ENCODE data around the gene PSTPIP1.

PSTPIP1 gene

DNA sequence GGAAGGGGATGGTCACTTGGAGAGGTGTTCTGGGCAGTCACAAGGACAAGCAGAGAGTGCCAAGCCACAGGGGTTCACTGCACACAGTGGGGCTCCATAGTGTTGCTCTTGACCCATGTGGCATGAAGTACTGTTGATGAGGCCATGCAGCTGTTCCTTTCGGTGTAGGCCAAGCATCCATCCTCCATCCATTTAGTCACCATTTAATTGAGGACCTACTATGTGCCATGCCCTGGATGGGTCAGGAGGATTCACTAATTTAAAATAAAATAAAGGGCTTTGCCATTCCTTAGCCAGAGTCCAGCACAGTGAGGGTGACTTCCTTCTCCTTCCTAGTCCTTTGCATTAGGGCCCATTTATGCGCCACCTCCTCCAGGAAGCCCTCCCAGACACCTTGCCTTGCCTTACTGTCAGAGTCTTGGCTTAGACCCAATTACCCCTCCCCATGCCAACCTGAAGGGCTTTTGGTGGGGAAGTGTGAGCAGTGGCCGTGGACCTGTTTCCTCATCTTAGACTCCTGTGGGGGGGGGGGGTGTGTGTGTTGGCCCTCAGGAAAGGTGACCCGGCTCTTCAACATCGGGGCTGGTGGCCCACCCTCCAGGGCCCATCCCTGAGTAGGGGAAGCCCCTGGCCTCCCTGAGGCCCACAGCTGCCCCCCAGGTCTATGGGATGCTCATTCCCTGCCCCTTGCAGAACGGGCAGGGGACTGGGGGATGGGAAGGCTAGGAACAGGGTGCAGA lies 25.6 kb downstream of the PSTPIP1 start:
- no peak for DNase-seq

DNA sequence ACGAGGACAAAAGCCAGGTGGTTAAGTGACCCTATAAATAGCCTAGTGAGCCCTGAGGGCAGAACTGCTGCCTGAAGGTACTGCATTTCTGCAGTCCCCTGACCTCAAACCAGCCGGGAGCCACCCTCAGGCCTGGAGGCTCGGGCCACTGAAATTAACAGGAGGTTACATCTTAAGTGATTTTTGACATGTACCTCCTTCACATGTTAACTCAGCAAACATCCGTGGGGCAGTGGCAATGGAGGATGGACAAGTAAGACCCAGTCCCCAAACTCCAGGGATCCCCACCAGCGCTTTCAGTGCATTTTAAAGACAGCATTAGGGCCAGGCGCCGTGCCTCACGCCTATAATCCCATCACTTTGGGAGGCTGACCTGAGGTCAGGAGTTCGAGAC lies 26.2 kb downstream of the PSTPIP1 start:
- DNase-seq: no peak

DNA sequence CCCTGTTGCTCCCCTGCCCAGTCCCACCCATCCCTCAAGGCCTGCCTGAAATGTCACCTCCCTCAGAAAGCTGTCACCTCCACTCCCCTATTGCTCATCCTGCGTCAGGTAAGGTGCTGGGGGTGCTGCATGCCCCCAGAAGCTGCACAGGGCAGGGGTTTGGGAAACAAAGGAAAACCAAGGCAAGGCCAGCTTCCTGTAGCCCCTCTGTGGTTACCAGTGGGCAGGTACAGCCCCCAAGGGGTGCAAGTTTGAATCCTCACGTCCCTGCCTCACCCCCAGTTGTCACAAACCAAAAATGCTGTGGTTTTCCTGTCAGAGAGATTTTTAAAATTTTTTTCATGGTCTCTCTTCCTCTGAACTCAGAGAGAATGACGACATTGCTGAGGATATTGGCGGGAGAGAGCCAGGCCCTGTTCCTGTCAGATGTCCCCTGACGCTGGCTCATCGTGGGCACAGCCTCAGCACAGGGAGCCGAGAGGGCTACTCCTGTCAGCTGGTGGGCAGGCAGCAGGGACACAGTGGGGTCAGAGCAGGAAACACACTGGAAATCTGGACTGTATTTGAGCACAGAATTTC lies 27.0 kb downstream of the PSTPIP1 start:
- no peak for DNase-seq

DNA sequence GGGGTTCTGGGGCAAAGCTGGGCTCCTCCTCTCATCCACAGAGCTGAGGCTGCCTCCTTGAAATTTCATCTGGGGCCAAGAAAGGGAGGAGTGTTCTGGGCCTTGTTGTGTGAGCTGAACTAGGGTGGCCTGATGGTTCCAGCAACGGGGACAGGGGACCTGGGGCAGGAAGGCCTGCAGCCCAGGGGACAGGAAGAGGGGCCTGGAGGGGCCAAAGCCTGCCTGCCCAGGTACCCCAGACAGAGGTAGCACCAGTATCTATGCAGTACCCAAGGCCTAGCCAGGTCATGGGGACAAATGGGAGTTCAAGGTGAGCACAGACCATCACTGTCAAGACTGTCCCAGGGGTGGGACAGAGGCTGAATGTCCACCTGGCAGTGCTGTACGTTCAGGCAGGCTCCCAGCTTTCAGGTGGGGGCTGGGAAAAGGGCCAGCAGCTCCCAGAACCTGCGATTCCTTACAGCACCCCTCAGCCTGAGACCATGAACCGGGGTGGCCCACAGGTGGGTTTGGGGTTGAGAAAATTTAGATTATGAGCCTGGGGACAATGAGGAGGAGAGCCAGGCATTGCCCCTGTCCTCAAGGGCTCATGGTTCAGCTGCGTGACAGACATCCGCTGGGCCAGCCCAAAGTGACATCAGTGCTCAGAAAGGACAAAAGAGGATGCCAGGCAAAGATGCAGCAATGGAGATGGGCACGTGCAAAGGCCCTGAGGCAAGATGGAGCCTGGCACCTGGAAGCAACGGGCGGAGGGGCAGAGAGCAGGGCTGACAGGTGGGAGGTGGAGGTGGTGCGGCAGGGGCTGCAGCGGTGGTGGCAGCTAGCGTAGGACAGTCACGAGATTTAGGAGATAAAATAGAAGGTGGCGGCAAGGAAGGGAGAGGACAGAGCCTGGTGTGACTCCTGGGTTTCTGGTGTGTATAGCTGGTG lies 28.0 kb downstream of the PSTPIP1 start:
- no peak for DNase-seq

DNA sequence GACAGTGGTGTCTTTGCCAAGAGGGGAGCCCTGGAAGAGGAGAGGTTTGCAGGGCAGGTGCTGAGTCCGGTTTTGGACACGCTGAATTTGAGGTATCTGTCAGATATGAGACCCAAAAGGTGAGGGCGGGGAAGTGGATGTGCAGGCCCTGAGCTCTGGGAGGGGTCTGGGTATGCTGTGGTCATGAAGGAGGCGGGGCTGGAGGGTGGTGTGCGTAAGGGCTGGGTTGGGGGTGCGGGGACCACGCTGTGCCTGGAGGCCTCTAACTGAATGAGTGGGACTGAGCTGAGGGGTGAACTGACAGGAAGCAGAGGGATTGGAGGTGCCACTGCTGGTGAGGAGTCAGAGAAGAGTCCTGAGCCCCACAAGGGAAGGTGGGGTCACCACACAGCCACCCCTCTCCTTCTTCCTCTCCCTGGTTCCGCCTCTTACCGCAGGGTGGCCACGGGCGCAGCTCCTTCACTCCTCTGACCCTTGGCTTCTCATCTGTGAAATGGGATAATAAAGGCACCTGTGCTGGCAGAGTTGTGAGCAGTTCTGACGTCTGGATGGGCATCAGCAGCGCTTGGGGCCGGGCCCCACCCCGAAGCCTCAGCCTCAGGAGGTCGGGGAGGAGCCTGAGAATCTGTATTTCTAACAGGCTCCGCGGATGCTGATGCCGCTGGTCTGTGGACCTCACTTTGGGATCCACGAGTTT lies 28.8 kb downstream of the PSTPIP1 start:
- no peak for DNase-seq

DNA sequence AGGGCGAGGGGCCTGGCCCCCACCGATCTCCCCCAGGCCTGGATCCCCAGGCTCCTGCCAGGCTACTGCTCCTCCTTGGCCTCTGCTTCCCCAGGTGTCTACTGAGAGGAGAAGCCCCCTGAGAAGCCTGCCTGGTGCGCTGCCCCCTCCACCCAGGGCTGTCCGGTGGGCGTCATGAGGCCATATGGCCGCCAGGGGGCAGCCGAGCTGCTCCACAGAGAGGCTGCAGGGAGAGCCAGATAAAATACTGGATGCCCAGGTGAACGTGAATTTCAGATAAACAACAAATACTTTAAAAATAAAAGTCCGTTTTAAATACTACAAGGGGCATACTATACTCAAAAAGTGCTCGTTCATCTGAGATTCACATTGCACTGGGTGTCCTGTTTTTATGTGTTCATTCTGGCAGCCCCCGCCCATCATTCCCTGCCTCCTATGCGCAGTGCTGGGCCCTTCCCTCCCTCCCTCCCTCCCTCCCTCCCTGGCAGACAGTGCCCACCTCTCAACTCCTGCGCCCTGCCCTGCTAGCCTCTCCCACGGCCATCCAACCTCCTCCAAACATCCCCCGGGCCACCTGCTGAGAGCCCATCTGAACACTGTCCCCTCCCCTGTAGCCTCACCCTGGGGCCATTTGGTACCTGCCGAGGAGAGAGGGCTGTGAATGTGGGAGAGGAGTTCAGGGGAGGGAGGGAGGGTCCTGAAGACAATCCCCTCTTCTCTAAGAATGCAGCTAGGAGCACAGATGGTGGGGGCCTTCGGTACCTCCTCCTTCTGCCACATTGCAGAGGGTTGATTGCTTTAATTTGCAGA lies 29.6 kb downstream of the PSTPIP1 start:
- DNase-seq: peak; percentile 35

DNA sequence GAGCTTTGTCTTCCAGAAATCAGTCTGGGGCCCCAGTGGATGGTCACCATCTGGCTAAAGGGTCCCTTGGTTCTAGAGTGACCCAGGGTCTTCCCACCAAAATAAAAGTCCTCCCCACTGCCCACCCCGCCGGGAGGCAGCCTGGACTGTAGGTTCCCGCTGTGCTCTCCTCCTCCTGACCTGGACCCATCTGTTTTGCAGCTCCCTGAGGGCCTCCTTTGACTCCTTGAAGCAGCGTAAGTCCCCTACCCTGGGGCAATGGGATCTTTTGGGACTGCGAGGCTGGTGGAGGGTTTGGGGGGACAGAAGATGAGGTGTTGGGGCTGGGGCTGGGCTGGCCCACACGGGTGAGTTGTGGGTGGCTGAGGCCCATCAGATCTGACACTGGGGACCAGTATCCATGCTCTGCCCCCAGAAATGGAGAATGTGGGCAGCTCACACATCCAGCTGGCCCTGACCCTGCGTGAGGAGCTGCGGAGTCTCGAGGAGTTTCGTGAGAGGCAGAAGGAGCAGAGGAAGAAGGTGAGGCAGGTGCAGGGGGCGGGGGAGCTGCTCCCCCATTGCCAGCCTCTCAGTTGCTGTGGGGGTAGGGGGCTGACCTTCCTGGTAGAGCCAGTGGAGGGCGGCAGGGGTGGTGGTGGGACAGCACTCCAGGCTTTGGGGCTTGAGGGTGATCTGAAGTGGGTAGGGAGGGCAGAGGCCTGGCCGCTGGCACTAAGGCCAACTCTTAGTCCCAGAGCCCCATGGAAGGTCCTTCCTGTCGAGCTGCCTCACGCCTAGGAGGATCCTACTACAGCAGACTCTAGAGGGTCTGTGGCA lies 30.4 kb downstream of the PSTPIP1 start:
- no peak for DNase-seq

DNA sequence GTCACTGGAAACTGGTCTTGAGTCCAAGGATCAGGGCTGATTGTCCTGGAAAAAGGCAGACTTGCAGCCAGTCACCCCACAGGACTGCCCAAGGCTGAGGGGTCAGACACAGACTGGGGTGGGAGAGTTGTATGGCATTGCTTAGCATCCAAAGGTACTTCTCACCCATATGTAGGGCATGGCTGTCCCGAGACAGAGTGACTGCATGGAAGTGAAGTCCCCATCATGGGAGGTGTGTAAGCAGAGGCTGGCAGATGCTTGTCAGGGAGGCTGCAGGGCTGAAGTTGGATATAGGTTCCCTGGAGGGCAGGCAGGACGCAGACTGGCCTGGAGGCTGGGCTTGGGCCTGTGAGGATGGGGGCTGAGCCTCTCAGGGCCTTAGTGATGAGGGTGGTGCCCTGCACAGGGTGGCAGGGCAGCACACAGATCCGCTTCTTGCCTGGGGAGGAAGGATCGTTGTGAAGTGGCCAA lies 31.1 kb downstream of the PSTPIP1 start:
- no peak for DNase-seq

DNA sequence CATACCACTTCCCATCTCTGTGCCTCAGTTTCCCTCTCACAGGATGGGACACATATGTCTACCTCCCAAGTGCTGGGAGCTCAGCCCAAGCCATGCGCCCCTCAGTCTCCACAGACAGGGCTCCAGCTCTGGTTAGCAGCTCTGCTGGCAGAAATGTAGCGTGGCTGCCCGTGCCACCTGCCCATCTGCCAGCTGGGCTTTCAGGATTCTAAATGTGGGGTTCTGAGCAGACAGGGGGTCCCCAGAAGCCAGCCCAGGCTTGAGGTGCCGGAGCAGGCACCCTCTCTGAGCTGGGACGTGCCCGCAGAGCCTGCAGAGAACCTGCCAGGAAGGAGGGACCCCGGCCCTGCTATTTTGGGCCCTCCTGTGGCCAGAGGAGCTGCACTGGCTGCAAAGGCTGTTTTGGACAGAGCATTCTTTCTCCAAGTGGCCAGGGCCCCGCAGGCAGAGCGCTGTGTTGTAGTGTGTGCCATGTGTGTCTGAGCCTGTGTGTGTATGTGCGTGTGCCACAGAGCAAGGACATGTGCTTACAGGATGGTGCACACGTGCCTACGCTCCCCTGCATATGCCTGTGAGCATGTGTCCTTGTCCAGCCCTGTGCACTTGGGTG lies 31.7 kb downstream of the PSTPIP1 start:
- no peak for DNase-seq

DNA sequence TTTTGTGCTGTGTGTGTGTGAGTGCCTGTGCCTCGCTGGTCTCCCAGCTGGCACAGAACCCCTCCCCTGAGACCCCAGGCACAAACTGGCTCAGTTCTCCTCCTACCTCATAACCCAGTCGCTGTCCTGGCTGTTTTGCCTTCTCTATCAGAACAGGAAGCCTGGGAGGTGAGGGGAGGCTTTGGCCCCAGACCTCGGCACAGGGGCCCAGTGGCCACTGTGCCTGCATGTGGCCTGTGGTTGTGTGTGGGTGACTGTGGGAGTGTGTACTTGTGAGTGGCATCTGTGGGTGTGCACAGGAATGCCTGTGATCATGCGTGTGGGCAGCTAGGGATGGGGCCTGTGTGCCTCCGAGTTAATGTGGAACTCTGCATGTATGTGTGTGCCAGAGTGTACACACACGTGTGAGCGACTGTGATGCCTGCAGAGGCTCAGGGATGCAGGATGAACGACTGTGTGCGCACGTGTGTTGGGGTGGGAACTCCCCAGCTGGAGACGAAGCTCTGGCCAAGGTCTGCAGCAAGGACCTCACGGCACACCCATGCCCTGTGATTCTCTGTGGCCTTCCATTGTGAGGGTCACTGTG lies 32.3 kb downstream of the PSTPIP1 start:
- DNase-seq: no peak

DNA sequence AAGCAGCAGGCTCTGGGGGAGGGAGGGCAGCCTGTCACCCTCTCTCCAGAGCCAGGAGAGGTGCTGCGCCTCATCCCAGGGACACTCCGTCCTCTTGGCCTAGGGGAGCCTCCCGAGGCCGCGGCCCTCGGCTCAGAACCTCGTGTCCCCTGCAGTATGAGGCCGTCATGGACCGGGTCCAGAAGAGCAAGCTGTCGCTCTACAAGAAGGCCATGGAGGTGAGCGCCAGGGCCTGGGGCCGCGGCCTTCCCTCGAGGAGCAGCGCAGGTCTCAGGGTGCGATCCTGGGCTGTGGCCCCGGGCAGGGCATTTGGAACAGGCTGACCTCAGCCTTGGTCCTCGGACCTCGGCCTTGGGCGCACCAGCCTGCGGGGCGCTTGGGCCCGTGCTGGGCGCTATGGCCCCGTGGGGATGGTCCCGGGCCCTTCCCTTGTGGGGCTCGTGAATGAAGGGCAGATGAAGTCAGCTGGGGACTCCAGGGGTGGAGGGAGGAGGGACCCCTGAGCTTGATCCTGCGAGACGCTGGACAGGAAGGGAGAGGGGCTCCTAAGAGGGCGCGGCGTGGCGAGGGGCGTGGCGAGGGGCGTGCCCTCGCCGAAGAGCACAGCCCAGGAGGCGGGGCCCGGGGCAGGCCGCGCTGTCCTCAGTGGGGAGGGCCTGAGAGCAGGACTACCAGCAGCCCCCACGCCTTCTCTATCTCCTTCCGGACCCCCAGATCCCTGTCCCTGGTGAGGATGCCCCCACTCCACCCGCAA lies 32.9 kb downstream of the PSTPIP1 start:
- no peak for DNase-seq

DNA sequence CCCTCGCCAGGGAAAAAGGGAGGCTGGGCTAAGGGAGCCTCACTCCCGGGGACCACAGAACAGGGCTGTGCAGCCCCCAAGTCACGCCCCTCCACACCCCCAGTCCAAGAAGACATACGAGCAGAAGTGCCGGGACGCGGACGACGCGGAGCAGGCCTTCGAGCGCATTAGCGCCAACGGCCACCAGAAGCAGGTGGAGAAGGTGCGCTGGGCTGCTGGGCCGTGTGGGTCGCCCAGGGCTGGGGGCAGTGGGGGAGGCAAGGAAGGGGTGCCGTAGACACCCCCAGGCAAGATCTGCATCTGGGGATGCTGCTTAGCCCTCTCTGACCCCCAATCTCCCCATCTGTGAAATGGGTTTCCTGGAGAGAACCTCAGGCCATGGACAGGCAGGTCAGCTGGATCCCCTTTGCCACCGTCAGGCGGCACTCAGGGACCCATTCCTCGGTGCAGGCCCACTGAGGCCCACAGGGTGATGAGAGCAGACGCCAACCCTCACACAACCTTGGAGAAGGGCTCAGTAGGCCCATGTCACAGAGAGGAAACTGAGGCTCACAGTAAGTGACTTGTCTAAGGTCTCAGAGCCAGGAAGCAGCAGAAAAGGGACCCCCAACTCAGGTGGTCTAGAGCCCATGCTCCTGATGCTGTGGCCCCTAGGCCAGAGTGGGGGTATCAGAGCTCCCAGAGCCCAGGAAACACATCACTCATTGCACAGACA lies 33.7 kb downstream of the PSTPIP1 start:
- no peak for DNase-seq

DNA sequence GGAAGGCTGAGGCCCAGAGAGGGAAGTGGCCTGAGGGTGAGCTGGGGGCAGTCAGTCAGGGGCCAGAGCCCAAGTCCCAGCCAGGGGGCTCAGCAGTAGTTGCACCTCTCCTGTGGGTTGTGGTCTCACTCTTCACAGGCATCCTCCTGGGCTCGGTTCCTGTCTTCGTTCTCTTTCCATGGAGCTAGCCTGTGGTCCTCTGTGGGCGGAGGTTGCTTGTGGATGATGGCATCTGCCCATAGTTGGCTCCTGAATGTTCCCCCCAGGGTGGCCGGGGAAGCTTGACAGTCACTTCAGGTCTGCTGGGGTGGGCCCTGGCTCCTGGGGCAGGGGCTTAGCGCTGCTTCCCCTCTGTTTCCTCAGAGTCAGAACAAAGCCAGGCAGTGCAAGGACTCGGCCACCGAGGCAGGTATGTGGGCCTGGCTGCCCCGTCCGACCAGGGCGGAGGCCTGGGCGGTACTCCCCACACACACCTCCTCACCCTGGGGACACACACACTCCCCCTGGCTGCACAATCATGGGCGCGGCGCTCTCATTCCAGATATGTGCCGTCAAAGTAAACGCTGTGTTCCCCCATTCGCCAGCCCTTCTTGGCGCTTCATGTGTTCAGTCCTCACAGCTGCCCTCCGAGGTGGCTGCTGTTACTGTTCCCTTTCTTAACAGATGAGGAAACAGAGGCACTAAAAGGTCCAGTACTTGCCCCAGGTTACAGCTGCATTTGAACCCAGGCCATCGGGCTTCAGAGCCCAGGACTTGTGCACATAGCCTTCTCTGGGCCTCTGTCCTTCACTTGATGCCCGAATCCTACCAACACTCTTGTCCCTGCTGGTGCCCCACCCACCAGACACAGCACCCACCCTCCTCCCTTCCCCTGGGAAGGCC lies 34.5 kb downstream of the PSTPIP1 start:
- no peak for DNase-seq

DNA sequence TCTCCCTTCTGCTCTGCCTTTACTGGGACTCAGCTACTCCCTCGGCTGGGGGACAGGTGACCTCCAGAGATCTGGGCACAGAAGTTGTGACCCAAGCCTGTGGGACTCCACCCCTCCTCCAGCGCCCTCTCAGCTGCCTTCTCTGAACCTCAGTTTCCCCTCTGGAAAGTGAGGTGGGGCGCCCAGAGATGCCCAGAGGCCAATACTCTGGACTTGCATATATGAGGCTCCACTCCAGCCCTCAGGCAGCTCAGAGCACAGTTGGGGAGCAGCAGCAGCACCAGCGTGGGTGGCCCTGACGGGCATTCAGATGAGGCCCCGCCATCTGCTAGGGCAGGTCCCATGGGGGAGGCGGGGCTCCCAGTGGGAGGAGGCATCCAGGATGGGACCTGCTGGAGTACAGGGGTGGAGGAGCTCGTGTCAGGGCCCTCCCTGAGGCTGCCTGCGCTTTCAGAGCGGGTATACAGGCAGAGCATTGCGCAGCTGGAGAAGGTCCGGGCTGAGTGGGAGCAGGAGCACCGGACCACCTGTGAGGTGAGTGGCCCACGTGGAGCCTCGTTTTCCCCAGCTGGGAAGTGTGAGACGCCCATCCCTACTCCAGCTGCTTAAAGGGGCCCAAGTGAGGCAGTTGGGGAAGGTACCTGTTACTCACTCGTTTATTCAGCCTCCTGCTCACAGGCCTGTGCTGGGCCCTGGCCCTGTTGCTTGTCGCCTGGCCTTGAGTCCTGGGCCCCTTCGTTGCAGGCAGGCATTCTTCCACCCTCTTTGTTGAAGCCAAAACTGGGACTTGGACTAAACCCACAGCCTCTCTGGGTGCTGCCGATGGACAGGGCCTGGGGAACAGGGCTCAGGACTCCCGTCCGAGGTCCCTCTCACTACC lies 35.4 kb downstream of the PSTPIP1 start:
- DNase-seq: no peak

DNA sequence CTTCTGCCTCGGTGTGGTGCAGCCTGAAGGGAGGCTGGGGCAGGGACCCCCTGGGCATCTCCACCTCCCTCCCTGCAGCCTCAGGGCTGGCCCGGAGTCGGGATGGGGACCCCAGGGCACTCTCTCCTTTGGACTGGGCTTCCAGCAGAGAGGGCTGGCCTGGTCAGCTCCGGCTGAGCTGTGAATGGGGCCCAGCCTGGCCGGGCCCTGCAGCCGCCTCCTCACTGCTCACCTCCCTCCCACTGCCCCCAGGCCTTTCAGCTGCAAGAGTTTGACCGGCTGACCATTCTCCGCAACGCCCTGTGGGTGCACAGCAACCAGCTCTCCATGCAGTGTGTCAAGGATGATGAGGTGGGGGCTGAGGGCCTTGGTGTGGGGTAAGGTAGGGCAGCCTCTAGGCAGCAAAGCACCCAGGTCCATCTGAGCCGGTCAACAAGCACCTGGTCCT lies 36.0 kb downstream of the PSTPIP1 start:
- no peak for DNase-seq

DNA sequence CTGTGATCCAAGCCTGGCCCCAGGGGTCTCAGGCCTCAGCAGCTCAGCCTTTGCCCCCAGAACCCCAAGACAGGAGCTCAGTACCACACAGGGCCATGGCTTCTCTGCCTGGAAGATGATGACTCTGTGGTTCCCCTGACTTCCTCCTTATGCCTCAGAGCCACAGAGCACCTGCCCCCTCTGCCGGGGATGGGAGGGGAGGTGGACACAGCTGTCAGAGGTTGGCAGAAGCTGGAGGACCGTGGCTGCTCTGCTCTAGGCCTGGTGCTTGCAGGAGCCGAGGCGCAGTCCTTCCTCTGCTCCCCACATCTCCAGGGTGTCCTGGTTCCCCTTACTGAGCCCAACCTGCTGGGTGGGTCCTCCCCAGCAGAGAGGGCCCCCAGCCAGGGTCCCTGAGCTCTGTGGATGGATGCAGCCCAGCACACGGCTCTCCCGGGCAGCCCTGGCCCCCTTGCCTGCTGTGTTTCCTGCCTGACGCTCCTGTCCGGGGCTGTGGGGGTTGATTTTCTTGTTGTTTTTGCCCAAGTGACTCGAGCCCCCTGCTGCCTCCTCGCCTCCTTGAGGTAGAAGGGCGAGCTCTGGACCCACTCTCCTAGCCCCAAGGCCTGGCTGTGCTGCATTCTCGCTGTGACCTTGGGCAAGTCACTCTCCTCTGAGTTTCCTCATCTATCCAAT lies 36.6 kb downstream of the PSTPIP1 start:
- DNase-seq: peak; percentile 34
